Stimulated activated CD4-positive, alpha-beta T cell treated with anti-CD3 and anti-CD28 coated beads, TNF-alpha, amount 100 ng/mL, for 48 hours (primary cell): ENCODE results near the gene ARL15.

Experiments
- DNase-seq, 3 donors: peaks; one replicate each; pipeline ENCODE4 v3.0.0-alpha.2; 2020; ENCODE audit warnings: low read depth in 3 of 3

Gene ARL15

GRCh38 chr5:54159153-54159892 is 151.1 kb downstream of the ARL15 start:
- no peak for DNase-seq

DNA sequence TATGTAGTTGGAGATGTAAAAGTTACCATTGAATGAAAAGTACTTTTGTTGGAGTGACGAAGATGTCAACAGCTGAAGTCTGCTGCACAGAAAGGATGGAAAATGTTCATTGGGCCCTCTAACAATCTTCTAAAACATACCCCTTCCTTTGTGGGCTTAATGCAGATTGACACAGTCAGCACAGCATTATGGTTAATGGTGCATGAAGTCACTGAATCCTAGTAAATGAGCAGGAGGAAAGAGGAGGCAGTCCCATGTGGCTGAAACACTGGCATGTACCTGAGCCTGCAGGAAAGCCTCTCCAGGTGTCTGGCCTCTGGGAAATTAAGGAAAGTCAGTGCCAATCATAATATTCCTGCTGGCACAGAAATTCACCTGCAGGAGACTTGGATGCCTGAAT is 153.8 kb downstream of the ARL15 start:
- DNase-seq: no peak

DNA sequence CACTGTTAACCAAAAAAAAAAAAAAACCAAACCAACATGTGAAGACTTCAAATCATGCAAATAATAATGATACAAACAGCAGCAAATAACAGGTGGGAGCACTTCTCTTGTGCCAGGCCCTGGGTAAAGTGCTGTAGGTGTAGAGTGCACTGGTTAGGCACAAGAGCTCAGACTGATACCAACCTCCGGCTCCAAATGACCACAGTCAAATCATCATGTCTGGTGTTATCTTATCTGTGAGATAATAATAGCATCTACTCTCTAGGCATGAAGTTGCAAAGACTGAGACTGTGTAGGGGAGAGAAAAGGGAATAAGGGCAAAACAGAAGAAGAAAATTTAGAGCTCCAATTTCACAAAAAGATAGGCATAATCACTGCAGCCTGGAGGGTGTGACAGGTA is 159.5 kb downstream of the ARL15 start:
- DNase-seq: no peak

GRCh38 chr5:54148858-54149257 is 161.5 kb downstream of the ARL15 start:
- DNase-seq: no peak

GRCh38 chr5:54148067-54148845 is 162.1 kb downstream of the ARL15 start:
- DNase-seq: no peak

DNA sequence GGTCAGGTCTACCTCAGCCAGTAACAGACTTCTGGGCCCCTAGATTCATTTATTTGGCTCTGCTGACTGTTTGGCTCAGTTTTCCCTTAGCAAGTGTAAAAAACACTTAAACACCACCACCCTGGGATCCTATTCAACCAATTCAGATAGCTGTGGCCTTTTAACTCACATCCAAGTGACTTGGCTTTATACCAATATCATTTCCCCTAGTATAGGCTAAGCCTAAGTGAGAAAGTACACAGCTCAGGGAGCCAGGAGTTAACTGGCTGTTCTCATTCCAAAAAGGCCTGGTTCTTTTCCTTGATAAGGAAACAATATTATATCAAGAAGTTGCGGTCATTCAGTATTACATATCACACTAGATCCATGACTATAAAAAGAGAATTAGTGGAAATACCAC is 163.5 kb downstream of the ARL15 start:
- DNase-seq: no peak

- no peak for DNase-seq
Observed at GRCh38 chr5:54146390-54146789, 164.0 kb downstream of the ARL15 start.

GRCh38 chr5:54140247-54140840 is 170.0 kb downstream of the ARL15 start:
- DNase-seq: no peak

- no peak for DNase-seq
Observed at GRCh38 chr5:54136516-54137440, 173.6 kb downstream of the ARL15 start.

- no peak for DNase-seq
Observed at GRCh38 chr5:54135042-54135441, 175.3 kb downstream of the ARL15 start.

GRCh38 chr5:54133917-54134316 is 176.5 kb downstream of the ARL15 start:
- no peak for DNase-seq

DNA sequence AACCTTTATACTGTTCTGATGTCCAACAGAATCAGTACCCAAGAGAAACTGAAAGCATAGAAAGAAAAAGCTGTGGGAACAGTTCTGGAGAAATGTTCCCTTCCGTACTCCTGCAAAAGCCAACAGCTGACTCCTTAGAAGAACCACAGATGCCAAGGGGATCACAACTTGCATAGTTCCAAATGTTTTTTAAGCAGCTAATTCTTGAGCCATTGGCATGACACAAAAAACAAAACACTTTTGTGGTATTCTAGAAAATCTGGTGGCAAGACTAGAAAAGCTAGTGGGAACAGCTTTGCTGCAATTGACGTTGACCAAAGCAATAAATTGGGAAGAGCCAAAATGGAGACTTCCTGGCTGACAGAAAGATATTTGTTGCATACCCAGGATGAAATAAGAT is 189.9 kb downstream of the ARL15 start:
- DNase-seq: no peak

- DNase-seq: no peak
Observed at GRCh38 chr5:54117957-54118356, 192.4 kb downstream of the ARL15 start.

DNA sequence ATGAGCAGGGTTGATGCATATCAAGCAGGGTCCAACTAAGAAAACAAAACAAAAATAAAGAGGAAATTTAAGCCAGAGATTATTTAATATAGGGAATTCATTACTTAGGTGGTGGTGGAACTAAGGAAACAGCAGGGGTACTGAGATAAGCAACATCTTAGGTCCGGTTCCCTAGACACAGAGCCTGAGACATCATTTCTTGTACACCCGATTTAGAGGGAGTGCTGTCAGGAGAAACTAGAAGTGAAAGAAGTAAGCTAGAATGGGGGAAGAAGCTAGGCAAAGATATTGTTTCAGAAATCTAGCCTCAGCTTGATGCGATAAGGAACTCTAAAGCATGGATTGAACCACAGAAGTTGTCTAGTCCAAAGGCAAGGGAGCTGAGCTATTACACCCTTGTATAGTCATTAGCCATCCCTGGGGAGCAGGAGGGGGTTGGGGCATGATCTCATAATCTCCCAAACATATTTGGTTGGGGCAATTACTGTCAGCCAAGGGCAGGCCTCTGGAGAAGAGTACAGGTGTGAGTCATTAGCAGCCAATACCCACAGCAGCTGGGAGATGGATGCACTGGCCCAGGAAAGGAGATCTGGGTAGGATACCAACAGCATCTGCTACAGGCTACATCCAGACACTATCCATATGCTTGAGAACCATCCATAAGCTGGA is 194.5 kb downstream of the ARL15 start:
- DNase-seq: no peak

DNA sequence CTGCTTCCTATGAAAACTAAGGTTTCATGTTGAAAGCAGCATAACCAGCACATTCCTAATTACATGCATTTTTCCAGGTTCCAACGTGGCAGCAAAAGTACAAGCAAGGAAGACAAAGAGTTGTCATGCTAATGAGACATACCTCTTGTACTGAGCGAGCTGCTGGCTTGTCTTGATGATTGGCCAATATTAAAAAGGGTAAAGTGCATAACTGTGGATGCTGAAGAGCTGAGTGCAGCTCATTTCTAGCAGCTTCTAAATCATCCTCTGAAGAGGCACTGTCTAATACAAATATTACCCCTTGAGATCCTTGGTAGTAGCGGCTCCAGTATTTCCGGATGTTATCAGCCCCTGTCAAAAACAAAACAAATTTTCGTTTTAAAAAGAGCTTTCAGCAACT is 197.3 kb downstream of the ARL15 start:
- DNase-seq: no peak

GRCh38 chr5:54109626-54110330 is 200.6 kb downstream of the ARL15 start:
- no peak for DNase-seq

DNA sequence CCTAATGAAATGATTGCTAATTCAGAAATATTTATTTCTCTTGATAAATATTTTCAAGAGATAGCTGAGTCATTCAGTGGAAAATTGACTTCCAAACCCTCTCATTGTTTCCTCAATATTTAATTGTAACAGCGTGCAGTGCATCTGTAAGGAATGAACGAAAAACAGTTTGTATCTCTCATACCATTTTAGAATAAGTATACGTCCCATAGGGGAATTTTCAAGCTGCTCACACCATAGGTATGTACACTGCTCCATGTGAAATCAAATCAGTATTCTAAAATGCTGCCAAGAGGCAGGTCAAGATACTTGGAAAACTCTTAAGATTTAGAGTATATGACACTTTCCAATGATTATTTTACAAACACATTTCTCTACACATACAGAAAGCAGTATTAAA is 202.2 kb downstream of the ARL15 start:
- no peak for DNase-seq

- DNase-seq: no peak
Observed at GRCh38 chr5:54103871-54104270, 206.5 kb downstream of the ARL15 start.

DNA sequence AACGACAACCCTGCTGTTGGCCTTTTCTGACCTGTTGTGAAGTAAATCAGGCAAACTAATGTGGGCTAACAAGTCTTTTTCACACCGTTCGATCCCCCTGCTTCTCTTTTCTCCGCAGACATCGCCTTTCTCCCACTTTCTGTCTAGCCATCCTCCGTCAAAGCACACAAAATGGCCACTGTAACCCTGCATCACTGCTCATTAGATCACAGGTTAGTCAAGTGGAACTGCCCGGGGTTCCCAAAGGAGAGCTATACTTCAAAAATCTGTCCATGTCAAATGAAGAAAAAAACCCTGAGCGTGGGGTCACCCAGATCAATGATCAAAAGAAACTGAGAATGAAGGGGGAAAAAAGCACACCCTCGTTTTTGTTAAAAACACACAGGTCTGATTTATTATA is 212.1 kb downstream of the ARL15 start:
- DNase-seq: no peak

DNA sequence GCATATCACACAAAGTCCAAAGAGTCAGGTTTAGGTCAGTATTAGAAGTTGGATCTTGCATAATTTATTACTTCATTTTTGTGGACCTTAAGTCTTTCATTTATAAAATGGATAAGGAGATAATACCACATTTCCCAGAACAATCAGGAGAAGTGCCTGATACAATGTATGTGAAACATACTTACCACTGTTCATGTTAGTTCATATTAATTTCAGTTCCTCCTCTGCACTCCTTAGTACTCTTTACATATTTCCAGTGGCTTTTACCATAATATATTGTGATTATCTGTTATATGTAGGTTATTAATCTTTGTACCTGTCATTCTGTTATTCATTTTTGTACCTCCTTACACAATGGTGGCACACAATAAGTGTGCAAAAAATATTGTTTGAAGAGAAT is 214.4 kb downstream of the ARL15 start:
- DNase-seq: no peak

DNA sequence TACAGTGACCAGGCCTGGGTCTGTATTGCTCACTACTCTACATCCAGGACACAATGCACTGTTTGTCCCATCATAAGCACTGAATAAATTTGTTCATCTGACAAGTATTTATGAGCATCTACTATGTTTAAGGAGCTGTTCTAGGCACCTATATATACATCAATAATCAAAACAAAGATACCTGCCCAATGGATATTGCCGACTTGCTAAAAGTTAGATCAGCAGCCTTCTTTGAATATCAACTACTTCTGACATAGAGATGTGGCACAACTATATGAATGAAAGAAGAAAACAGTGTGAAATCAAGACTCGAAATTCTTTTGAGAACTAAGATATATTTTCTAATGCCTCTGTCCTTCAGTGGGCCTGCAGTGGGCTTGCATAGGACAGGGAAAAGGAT is 215.7 kb downstream of the ARL15 start:
- no peak for DNase-seq
